Tongue (tissue), 2 donors: ENCODE results near the gene ZDHHC13. TPM values are rescaled to one million over a fixed set of nuclear protein-coding genes. Genes with fewer than 3 reads are reported as not detected.
A peak's percentile ranks its signal among the peaks of the same experiment; 100 is the strongest.

Source experiments
- DNase-seq: peaks from one replicate; pipeline ENCODE4 v3.0.0-alpha.2; 2015
- total RNA-seq: library from RNA; depleted of rRNA; stranded (reverse); fragments of >200 nt; gene quantifications from one replicate; pipeline ENCODE4 v1.2.3, GENCODE V29; 2014

Gene ZDHHC13
- total RNA-seq: 12.2 TPM

- peak; percentile 94 for DNase-seq
These were observed at the start of gene ZDHHC13 for GRCh38 chr11:19116971-19117759. ZDHHC13 (plus strand) TSS chr11:19117168; CDS start chr11:19117250, 82 bp downstream.

- DNase-seq: peak; percentile 91
These were observed 45.7 kb upstream of the ZDHHC13 start for GRCh38 chr11:19071255-19071654.

DNA sequence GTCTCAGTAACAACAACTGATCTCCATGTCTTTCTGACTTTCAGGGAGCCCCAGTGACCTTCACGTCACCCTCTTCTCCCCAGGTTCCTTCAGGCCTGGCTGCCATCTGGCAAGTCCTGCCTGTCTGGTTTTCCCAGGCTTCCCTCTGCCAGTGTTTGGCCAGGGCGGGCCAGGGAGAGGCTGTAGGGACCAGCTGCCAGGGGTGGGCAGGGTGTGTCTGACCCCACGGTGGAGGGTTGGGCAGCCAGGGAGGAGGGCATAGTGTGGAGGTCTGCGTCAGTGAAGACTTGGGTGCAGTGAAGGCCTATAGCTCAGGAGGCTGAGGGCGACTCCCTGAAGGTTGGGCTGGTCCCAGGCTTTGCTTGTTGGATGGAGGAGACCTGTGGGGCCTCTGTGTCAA lies 44.5 kb upstream of the ZDHHC13 start:
- no peak for DNase-seq

- no peak for DNase-seq
These were observed 43.2 kb upstream of the ZDHHC13 start for GRCh38 chr11:19073454-19074415.

DNA sequence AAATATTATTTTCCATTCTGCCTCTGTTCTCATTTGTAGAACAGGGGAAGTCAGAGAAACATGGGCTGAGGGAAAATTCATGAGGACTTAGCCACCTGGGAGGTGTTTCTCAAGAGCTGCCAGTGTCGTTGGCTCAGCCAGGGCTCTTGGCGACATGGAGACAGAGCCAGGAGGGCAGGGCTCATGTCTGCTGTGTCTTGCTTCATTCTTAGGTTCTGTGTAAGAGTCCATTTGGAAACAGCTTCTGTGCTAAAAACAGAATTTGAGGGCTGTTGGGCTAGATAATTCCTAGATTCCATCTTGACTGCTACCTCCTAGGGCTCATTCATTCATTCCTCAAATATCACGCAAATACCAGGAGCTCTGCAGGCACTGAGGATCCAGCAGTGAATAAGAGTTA lies 41.3 kb upstream of the ZDHHC13 start:
- DNase-seq: no peak

DNA sequence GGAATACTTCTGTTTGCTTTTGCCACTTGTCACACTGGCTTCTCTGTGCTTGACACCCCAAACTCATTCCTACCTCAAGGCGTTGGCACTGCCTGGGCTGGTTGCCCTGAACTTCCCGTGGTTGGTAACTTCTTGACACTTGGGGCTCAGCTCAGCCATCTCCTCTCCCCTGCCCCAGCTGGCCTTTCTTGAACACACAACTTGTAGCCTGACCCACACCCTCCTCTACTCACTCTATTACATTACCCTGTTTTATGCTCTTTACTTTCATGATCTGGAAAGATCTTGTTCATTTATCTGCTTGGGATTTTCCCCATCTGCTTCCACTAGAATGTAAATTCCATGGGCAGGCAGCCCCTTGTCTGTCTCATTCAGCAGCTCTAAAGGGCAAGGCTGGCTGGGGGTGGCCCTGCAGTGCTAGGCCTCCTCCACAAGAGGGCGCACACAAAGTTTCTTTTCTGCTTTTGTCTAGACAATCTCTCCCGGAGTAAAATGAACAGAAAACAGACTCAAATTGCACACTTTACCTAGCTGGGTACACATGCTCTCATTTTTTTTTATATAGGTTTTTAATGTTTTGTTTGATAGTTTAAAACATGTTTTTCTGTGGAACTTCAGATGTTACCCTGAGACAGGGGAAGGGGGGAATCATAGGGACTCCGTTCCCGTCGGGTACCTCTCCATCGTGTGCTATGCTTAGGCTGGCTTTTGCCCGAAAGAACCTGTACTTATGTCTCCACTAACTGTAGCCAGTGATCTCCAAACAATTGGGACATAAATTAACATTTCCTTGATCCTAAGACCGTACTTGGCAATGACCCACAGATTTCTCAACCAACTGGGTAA lies 40.0 kb upstream of the ZDHHC13 start:
- DNase-seq: peak; percentile 78

DNA sequence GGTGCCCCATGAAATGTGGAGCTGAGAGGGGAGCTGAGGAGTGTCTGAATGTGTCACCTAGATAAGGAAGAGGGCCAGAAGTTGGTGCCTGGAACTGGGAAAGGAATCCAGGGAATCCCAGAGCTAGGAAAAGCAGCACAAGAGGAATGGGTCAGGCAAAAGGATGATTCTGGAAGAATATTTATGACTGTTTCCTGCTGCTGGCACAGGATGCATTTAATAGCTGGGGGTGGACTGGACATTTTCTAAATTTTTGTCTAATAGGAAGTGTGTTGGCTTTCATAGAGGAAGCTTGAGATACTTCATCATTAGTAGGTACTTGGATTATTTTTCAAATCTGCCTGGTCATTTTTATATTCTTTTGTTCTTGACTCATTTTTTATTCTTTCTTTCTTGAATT lies 39.0 kb upstream of the ZDHHC13 start:
- DNase-seq: no peak

GRCh38 chr11:19079643-19080440 lies 37.1 kb upstream of the ZDHHC13 start:
- peak; percentile 30 for DNase-seq

DNA sequence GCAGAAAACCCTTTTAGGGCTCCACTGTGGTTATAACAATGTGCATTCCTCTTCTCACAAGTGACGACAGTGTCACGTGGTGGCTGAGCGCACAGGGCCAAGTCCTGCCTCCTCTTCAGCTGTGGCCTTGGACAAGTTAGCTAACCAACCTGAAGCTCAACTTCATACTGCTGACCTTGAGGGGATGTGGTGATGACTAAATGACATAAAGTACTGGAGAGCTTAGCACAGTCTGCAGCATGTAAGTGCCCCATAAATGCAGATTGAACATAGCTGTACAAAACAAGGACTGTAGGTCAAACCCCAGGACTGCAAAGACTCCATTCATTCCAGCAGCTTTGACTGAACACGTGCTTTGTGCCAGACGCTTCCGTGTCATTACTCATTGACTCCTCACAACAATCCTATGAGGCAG lies 36.4 kb upstream of the ZDHHC13 start:
- no peak for DNase-seq

GRCh38 chr11:19083166-19083565 lies 33.8 kb upstream of the ZDHHC13 start:
- no peak for DNase-seq

GRCh38 chr11:19084661-19085315 lies 32.2 kb upstream of the ZDHHC13 start:
- no peak for DNase-seq

- DNase-seq: no peak
These were observed 29.3 kb upstream of the ZDHHC13 start for GRCh38 chr11:19087658-19088057.

GRCh38 chr11:19088791-19089190 lies 28.2 kb upstream of the ZDHHC13 start:
- DNase-seq: no peak

- DNase-seq: no peak
These were observed 27.5 kb upstream of the ZDHHC13 start for GRCh38 chr11:19089421-19089820.

DNA sequence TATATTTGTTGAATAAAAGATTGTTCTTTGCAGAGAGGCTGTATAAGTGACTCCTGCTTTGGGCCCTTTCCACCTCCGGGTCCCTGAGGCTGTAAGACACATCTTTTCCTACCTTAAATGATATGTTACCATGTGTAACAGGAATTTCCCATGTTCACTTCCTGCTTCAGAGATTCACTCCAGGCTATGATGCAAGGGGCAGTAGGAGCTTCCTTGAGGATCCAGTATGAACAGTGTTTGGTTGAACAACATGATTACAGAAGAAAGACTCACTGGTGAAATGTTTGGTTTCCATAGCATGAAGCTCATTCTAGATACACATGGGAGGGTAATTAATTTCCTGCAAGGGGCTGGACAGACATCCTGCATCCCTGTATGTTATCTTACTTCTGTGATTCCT lies 25.6 kb upstream of the ZDHHC13 start:
- DNase-seq: no peak

DNA sequence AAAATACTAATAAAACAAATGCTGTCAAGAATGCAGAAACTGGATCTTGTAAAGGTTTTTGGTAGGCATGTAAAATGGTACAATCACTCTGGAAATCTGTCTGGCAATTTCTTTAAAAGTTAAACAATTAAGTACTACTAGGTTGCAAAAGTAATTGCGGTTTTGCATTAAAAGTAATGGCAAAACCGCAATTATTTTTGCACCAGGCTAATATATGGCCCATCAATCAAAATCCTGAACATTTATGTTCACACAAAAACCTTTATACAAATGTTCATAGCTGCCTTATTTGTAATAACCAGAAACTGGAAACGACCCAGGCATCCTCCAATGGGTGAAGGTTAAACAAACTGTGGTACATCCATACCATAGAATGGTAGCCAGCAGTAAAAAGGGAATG lies 24.6 kb upstream of the ZDHHC13 start:
- no peak for DNase-seq

- DNase-seq: no peak
These were observed 24.1 kb upstream of the ZDHHC13 start for GRCh38 chr11:19092850-19093249.

DNA sequence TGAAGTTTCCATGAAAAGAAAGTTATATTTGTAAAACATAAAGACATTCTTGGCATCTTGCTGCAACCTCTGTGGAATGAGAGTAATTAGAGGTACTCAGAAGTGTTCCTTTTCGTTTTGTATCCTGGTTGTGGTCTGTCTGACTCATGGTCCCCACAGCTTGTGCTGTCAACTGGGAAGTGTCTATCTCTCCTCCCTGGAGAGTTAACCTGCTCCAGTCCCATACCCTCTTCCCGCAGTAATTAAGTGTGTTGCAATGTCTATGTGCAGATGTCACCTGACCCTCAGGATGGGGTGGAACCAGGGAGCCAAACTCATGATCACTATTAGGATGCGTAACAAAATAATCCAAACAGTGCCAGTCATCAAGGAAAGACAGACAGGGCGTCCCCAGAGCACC lies 23.0 kb upstream of the ZDHHC13 start:
- no peak for DNase-seq

- DNase-seq: no peak
These were observed 22.1 kb upstream of the ZDHHC13 start for GRCh38 chr11:19094859-19095258.

DNA sequence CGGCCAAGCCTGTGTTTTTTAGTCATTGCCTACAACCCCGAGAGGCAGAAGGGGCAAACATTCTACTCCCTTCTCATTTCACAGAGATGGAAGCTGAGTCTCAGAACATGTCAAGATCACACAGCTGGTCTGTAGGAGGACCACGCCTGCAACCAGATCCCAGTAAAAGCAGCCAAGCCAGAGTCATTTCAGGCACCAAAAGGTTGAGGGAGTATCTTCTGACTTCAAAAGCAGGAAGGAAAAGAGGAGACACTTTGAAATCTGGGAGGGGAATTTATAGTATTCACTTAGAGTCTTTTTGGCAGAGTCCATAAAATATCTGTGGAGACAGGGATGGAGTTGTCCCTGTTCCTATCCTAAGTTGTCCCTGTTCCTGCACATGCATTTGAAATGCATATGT lies 17.9 kb upstream of the ZDHHC13 start:
- peak; percentile 14 for DNase-seq

DNA sequence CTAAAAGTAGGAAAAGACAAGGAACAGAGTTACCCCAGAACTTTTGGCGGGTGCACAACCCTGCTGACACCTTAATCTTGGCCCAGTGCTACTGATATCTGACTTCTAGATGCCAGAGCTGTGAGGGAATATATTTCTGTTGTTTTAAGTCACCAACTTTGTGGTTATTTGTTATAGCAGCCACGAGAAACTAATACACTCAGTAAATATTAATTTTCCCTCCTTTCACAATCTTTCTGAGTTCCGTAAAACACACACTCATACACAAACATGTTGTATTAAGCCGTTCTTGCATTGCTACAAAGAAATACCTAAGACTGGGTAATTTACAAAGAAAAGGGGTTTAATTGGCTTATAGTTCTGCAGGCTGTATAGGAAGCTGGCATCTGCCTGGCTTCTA lies 16.1 kb upstream of the ZDHHC13 start:
- no peak for DNase-seq
